PFSK-1 (cell line): ENCODE measurements around the gene PTPN14.

Source experiments
- FOXP2 ChIP-seq: optimal IDR thresholded peaks from 2 replicates; pipeline ENCODE3; 2011; ENCODE audit warnings: borderline replicate concordance, control low read depth, inconsistent platforms; ENCODE audit not compliant: insufficient read depth; ENCODE audit errors: extremely low read length, extremely low read depth
- POLR2AphosphoS5 ChIP-seq: IDR thresholded peaks from 2 replicates; pipeline ENCODE4 v1.6.1; 2012; ENCODE audit warnings: low read depth, mild to moderate bottlenecking, control low read depth, low read length, moderate library complexity
- REST ChIP-seq, 2 experiments: IDR thresholded peaks; 2 replicates each; pipeline versions ENCODE4 v1.6.1 to v1.8.0; 2011 to 2012; ENCODE audit warnings: low read depth in 2 of 2, low read length in 2 of 2, control low read depth in 1 of 2, inconsistent platforms in 1 of 2, mild to moderate bottlenecking in 1 of 2, moderate library complexity in 1 of 2; ENCODE audit not compliant: insufficient read depth in 1 of 2

- TF ChIP-seq REST (IDR thresholded peaks at IDR 0.05; ENCODE audit: insufficient read depth in 1 of 2, low read depth in 2 of 2, low read length in 2 of 2) = no peak
- no peak for TF ChIP-seq POLR2AphosphoS5
- no peak for TF ChIP-seq FOXP2
These were observed 148.0 kb downstream of the PTPN14 start for GRCh38 chr1:214403431-214403830.
